PC-9 (cell line): ENCODE measurements around the gene ZNF516.

ENCODE experiments used
- EZH2 ChIP-seq: fragments of 200-600 bp; sonication (generic); IDR thresholded peaks from 2 replicates; pipeline ENCODE4 v1.8.0; 2017; ENCODE audit warnings: antibody characterized with exemption, low read depth
- TF ChIP-seq, protein P1 (sequence below): fragments of 200-600 bp; sonication (generic); conservative IDR thresholded peaks from 2 replicates; pipeline ENCODE4 v1.6.1; 2017; ENCODE audit warnings: mixed run types, antibody characterized with exemption, mild to moderate bottlenecking, moderate library complexity

DNA sequence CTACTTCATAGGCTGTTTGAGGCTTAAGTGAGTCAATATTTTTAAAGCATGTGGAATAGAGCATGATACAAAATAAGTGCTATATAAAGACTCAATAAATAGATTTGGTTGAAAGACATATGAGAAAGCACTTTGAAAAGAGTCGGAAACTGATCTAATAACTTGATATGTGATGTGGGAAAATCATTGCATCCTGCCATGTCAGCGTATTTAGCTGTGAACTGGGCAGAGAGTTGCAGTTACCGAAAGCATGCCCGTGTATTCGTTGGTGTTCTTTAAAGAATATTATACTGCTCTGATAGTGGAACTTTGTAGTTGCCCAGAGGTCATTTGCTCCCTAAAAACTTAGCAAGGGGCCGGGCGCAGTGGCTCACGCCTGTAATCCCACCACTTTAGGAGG is 37.8 kb upstream of the ZNF516 start:
- TF ChIP-seq, protein P1, sequence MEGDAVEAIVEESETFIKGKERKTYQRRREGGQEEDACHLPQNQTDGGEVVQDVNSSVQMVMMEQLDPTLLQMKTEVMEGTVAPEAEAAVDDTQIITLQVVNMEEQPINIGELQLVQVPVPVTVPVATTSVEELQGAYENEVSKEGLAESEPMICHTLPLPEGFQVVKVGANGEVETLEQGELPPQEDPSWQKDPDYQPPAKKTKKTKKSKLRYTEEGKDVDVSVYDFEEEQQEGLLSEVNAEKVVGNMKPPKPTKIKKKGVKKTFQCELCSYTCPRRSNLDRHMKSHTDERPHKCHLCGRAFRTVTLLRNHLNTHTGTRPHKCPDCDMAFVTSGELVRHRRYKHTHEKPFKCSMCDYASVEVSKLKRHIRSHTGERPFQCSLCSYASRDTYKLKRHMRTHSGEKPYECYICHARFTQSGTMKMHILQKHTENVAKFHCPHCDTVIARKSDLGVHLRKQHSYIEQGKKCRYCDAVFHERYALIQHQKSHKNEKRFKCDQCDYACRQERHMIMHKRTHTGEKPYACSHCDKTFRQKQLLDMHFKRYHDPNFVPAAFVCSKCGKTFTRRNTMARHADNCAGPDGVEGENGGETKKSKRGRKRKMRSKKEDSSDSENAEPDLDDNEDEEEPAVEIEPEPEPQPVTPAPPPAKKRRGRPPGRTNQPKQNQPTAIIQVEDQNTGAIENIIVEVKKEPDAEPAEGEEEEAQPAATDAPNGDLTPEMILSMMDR = no peak
- TF ChIP-seq EZH2 = no peak
